GM21515 (cell line): ENCODE measurements around the gene UGT1A10.

Source experiments
- ATAC-seq: cut with Tn5 transposase; IDR thresholded peaks from one replicate; pipeline ENCODE4 v1.9.1; 2021; ENCODE audit not compliant: unreplicated experiment

UGT1A10 gene

GRCh38 chr2:233819884-233820773 is 183.9 kb downstream of the UGT1A10 start:
- no peak for ATAC-seq

GRCh38 chr2:233820774-233821105 is 184.5 kb downstream of the UGT1A10 start:
- no peak for ATAC-seq

- ATAC-seq = no peak
Observed at GRCh38 chr2:233821196-233821595, 184.9 kb downstream of the UGT1A10 start.

GRCh38 chr2:233821709-233822100 is 185.5 kb downstream of the UGT1A10 start:
- ATAC-seq = no peak

- ATAC-seq = no peak
Observed at GRCh38 chr2:233822101-233822771, 186.0 kb downstream of the UGT1A10 start.
